Lung (tissue), 12 donors: ENCODE results near the gene UBE2O. TPM values are rescaled to one million over a fixed set of nuclear protein-coding genes. Genes with fewer than 3 reads are reported as not detected.

ENCODE experiments used
- ATAC-seq: fragments of 200-7000 bp; cut with Tn5 transposase; one replicate; pipeline ENCODE4 v1.9.1; 2020; ENCODE audit warnings: moderate number of reproducible peaks; ENCODE audit not compliant: insufficient read depth, low FRiP score
- DNase-seq, 3 donors: peaks; one replicate each; pipeline ENCODE4 v3.0.0-alpha.2; 2013 to 2017
- H3K27ac ChIP-seq, 2 donors: one replicate each; pipeline ENCODE4 v1.5.1; 2013; ENCODE audit warnings: mild to moderate bottlenecking in 2 of 2, moderate library complexity in 2 of 2, control low read depth in 1 of 2, inconsistent platforms in 1 of 2, low read depth in 1 of 2, low read length in 1 of 2
- H3K27me3 ChIP-seq, 3 donors: one replicate each; pipeline ENCODE4 v1.5.1; 2013; ENCODE audit warnings: low read length in 2 of 3; ENCODE audit not compliant: control insufficient read depth in 3 of 3, insufficient read depth in 3 of 3
- H3K36me3 ChIP-seq, 4 donors: one replicate each; pipeline ENCODE4 v1.5.1; 2013; ENCODE audit warnings: low read length in 4 of 4, mild to moderate bottlenecking in 1 of 4, moderate library complexity in 1 of 4; ENCODE audit not compliant: control insufficient read depth in 4 of 4, insufficient read depth in 4 of 4
- H3K4me1 ChIP-seq, 5 donors: one replicate each; pipeline ENCODE4 v1.5.1; 2013; ENCODE audit warnings: low read length in 5 of 5, mild to moderate bottlenecking in 2 of 5, moderate library complexity in 1 of 5; ENCODE audit not compliant: control insufficient read depth in 5 of 5, insufficient read depth in 5 of 5
- H3K4me3 ChIP-seq: one replicate; pipeline ENCODE4 v1.5.1; 2013; ENCODE audit warnings: mild to moderate bottlenecking, control low read depth, moderate library complexity
- H3K9ac ChIP-seq, 2 donors: one replicate each; pipeline ENCODE4 v1.5.1; 2013; ENCODE audit warnings: low read length in 2 of 2, control low read depth in 1 of 2; ENCODE audit not compliant: insufficient read depth in 1 of 2
- H3K9me3 ChIP-seq, 4 donors: one replicate each; pipeline ENCODE4 v1.5.1; 2013; ENCODE audit warnings: low read length in 3 of 4, mild to moderate bottlenecking in 1 of 4, moderate library complexity in 1 of 4; ENCODE audit not compliant: control insufficient read depth in 4 of 4, insufficient read depth in 3 of 4
- WGBS, 2 donors: extraction: QIAGEN DNeasy Blood & Tissue Kit; methylation state at CpG; one replicate each; pipeline ENCODE4 v1.1.7; 2013; 5-methylcytosine and 5-hydroxymethylcytosine counted together
- polyA plus RNA-seq, 2 donors: library from polyadenylated mRNA; stranded (reverse); fragments of 200-250 nt; gene quantifications; one replicate each; pipeline ENCODE4 v1.2.1, GENCODE V29; 2013
- total RNA-seq, 2 donors: library from RNA; depleted of rRNA in 1 of 2; stranded (reverse); fragments of >200 nt in 1 of 2; gene quantifications; one replicate each; pipeline ENCODE4 v1.2.1, GENCODE V29; 2014 to 2021
- TF ChIP-seq, protein P1 (sequence below): IDR thresholded peaks from 2 replicates; pipeline ENCODE4 v1.5.1; 2012; ENCODE audit warnings: mild to moderate bottlenecking; ENCODE audit errors: control extremely low read depth, extremely low read depth
- donor health status: control.
- donor health status: control.
- donor health status: Bipolar disorder and iron deficiency.
- donor health status: healthy.
- donor health status: DM: yes; HTN: yes; CAD: no.

The UBE2O gene
- total and polyA plus RNA-seq, 4 donors: 10.8 to 24.6 (median 17.7) TPM

DNA sequence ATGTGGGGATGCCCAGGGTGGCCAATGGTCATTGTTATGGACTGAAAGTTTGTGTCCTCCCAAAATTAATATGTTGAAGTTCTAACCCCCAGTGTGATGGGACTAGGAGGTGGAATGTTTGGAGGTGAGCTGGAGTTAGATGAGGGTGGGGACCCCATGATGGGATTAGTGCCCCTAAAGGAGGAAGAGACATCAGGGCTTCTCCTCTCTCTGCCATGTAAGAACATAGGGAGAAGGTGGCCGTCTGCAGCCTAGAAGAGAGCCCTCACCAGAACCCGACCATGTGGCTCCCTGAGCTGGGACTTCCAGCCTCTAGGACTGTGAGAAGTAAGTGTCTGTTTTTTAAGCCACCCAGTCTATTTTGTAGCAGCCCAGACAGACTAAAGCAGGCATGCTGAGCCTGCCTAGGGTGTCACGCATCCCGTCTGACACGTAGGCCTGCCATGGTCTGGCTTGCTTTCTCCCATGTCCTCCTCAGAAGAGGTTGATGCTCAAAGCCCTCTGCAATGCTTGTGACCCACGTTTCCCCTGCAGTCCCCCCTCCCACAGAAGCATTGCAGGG is 95.3 kb downstream of the UBE2O start:
- Histone ChIP-seq H3K27ac (no peak overlapping the region), H3K9ac (no peak overlapping the region), H3K36me3 (no peaks in the 10 kb centered on the region), H3K9me3 (no peaks in the 10 kb centered on the region), H3K4me3 (no peak overlapping the region), H3K4me1 (peaks cover 0 to 19% (median 4%) of the 10 kb centered on the region in 5 donors), H3K27me3 (no peaks in the 10 kb centered on the region)
- ATAC-seq: no peak
- 86 to 92% methylated on average over 6 of the region's 6 CpGs for WGBS, 2 donors
- no peak for DNase-seq
- TF ChIP-seq, protein P1, sequence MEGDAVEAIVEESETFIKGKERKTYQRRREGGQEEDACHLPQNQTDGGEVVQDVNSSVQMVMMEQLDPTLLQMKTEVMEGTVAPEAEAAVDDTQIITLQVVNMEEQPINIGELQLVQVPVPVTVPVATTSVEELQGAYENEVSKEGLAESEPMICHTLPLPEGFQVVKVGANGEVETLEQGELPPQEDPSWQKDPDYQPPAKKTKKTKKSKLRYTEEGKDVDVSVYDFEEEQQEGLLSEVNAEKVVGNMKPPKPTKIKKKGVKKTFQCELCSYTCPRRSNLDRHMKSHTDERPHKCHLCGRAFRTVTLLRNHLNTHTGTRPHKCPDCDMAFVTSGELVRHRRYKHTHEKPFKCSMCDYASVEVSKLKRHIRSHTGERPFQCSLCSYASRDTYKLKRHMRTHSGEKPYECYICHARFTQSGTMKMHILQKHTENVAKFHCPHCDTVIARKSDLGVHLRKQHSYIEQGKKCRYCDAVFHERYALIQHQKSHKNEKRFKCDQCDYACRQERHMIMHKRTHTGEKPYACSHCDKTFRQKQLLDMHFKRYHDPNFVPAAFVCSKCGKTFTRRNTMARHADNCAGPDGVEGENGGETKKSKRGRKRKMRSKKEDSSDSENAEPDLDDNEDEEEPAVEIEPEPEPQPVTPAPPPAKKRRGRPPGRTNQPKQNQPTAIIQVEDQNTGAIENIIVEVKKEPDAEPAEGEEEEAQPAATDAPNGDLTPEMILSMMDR: no peak

DNA sequence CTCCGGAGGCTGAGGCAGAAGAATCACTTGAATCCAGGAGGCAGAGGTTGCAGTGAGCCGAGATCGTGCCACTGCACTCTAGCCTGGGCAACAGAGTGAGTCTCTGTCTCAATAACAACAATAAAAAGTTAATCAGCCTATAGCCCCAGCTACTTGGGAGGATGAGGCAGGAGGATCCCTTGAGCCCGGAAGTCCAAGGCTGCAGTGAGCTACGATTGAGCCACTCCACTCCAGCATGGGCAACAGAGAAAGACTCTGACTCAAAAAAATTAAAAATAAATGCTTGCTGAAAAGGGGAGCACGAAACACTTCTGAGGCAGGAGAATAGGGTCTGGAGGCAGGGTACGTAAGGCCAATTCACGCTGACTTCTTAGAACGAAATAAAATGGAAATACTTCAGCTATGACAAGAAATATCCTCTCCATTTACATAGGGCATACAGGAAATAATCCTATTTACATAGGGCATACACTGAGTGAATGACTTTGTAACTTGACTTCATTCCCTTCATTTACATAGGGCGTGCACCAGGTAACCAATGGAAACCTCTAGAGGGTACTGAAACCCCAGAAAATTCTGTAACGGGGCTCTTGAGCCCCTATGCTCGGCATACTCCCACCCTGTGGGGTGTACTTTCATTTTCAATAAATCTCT is 96.0 kb downstream of the UBE2O start:
- no peak for DNase-seq
- Histone ChIP-seq H3K4me1 (peaks cover 0 to 16% (median 4%) of the 10 kb centered on the region in 5 donors), H3K27me3 (no peaks in the 10 kb centered on the region), H3K27ac (no peak overlapping the region), H3K9ac (no peak overlapping the region), H3K4me3 (no peak overlapping the region), H3K9me3 (no peaks in the 10 kb centered on the region), H3K36me3 (no peaks in the 10 kb centered on the region)
- WGBS, 2 donors: 61 to 76% methylated on average over 12 of the region's 12 CpGs
- TF ChIP-seq, protein P1: no peak
- ATAC-seq: no peak

DNA sequence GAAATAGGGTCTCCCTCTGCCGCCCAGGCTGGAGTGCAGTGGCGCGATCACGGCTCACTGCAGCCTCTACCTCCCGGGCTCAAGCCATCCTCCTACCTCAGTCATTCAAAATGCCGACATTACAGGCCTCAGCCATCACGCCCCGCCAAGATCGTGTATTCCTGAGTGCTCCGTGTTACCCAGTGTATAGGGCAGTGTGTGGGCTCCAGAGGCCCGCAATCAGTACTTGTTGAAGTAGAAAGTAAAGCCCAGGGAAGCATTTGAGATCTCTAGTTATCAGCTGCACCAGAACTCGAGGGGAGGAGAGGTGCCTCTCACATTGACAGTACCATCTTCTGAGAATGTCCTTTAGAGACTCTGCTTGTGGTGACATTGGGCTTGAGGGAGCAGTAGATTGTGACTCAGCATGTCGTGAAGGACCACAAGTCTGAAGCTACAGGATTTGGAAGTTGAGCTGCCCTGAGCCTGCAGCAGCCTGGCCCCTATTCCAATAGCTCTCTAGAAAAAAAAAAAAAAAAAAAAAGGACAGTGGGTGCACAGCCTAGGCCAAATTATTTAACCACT is 98.1 kb downstream of the UBE2O start:
- TF ChIP-seq, protein P1: no peak
- Histone ChIP-seq H3K4me3 (no peak overlapping the region), H3K27me3 (no peaks in the 10 kb centered on the region), H3K4me1 (peaks cover 0 to 8% (median 1%) of the 10 kb centered on the region in 5 donors), H3K27ac (no peak overlapping the region), H3K36me3 (no peaks in the 10 kb centered on the region), H3K9me3 (no peaks in the 10 kb centered on the region), H3K9ac (no peak overlapping the region)
- WGBS, 2 donors: 54 to 57% methylated on average over 13 of the region's 13 CpGs
- DNase-seq (no peak), ATAC-seq (no peak)
